NCI-H2196 (cell line): ENCODE measurements around the gene FTL.
"Not testable (repeated sequence)": the region's sequence is repeated elsewhere in the genome, so short reads cannot be mapped to it uniquely, and the experiment has no call there.

Experiments
- DNase-seq: peaks from one replicate; lab custom pipeline; 2025; ENCODE audit not compliant: unreplicated experiment; lab: John Stamatoyannopoulos, UW

FTL gene

GRCh38 chr19:48965040-48965805 lies at the start of gene FTL:
TSS of gene FTL (plus strand) at chr19:48965309. CDS start at chr19:48965508, 199 bp downstream.
- DNase-seq: peak; percentile 91

GRCh38 chr19:48915757-48916156 lies 49.4 kb upstream of the FTL start:
- peak; percentile 77 for DNase-seq

- DNase-seq: no peak
Observed at GRCh38 chr19:48918071-48918470, 47.0 kb upstream of the FTL start.

- DNase-seq: peak; percentile 36
Observed at GRCh38 chr19:48918801-48919247, 46.3 kb upstream of the FTL start.

GRCh38 chr19:48919271-48919670 lies 45.8 kb upstream of the FTL start:
- not testable (repeated sequence) for DNase-seq

- no peak for DNase-seq
Observed at GRCh38 chr19:48920949-48921348, 44.2 kb upstream of the FTL start.

GRCh38 chr19:48921721-48922500 lies 43.2 kb upstream of the FTL start:
- DNase-seq: no peak

GRCh38 chr19:48922548-48923490 lies 42.3 kb upstream of the FTL start:
- DNase-seq: no peak

GRCh38 chr19:48925240-48925843 lies 39.8 kb upstream of the FTL start:
- no peak for DNase-seq

GRCh38 chr19:48925890-48926289 lies 39.2 kb upstream of the FTL start:
- DNase-seq: not testable (repeated sequence)

GRCh38 chr19:48926909-48927308 lies 38.2 kb upstream of the FTL start:
- DNase-seq: peak; percentile 56

GRCh38 chr19:48927692-48928091 lies 37.4 kb upstream of the FTL start:
- DNase-seq: not testable (repeated sequence)

- peak; percentile 41 for DNase-seq
Observed at GRCh38 chr19:48928164-48929025, 36.7 kb upstream of the FTL start.

GRCh38 chr19:48933382-48933932 lies 31.7 kb upstream of the FTL start, which contains the start of gene DHDH:
TSS of gene DHDH (plus strand) at chr19:48933699. CDS start at chr19:48933722, 23 bp downstream.
- DNase-seq: peak; percentile 96

GRCh38 chr19:48934837-48935236 lies 30.3 kb upstream of the FTL start:
- no peak for DNase-seq

- DNase-seq: no peak
Observed at GRCh38 chr19:48935864-48936263, 29.2 kb upstream of the FTL start.

GRCh38 chr19:48938256-48938655 lies 26.9 kb upstream of the FTL start:
- DNase-seq: no peak

GRCh38 chr19:48940902-48941301 lies 24.2 kb upstream of the FTL start:
- no peak for DNase-seq

- no peak for DNase-seq
Observed at GRCh38 chr19:48943081-48943480, 22.0 kb upstream of the FTL start.
